ENCODE measurements around the gene SASH1. TPM values are rescaled to one million over a fixed set of nuclear protein-coding genes. Genes with fewer than 3 reads are reported as not detected.

The SASH1 gene
- total and polyA plus RNA-seq, 9 of the 15 experiments (the other 6 are each of a cell fraction or from before 2014, with no cell fraction given), result 0.35 to 3.5 (median 1.6) TPM

DNA sequence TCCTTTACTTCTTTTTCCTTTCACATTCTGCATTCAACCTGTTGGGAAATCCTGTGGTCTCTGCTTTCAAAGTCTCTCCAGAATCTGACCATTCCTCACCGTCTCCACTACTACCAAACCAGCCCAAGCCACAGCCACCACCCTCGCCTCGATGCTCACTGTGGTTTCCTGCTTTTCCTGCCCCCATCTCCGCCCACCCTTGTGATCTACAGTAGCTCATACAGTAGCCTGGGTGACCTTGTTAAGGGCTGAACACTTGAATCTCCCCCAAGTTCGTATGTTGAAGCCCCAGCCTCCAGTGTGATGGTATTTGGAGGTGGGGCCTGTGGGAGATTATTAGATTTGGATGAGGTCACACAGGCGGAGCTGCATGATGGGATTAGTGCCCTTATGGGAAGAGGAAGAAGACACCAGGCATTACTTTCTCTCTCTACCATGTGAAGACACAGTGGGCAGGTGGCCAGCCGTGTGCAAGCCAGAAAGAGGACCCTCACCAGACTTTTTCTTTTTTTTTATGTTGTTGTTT, 215.2 kb downstream of the SASH1 start:
- Histone ChIP-seq H3K9me1 (ENCODE audit: control insufficient read depth, insufficient read depth, low read length) (no peaks in the 10 kb centered on the region), H3K9ac (ENCODE audit: insufficient read depth in 1 of 2, low read depth in 2 of 2, low read length in 2 of 2) (no peak overlapping the region), H3K4me2 (ENCODE audit: insufficient read depth, low read length) (no peak overlapping the region), H3K27me3 (ENCODE audit: control insufficient read depth in 2 of 2, insufficient read depth in 2 of 2, low read length in 2 of 2) (peaks cover 25 to 55% of the 10 kb centered on the region in 2 experiments), H3K36me3 (ENCODE audit: control insufficient read depth, insufficient read depth, low read length) (no peaks in the 10 kb centered on the region), H3K4me3 (no peak overlapping the region), H2AFZ (ENCODE audit: low read depth, low read length) (no peak overlapping the region), H3K79me2 (ENCODE audit: control insufficient read depth, insufficient read depth, low read length) (no peaks in the 10 kb centered on the region), H3K4me1 (replicated peaks in 1 of 2; ENCODE audit: control insufficient read depth in 2 of 2, insufficient read depth in 2 of 2, low read length in 2 of 2) (peaks cover 0 to 6% of the 10 kb centered on the region in 2 experiments; a peak in 3 of 5 replicates), H3K9me3 (replicated peaks; ENCODE audit: control insufficient read depth, insufficient read depth, low read depth, low read length) (no peaks in the 10 kb centered on the region), H4K20me1 (replicated peaks; ENCODE audit: control insufficient read depth, insufficient read depth, low read length) (no peaks in the 10 kb centered on the region; the same call in 1 of the 2 replicates), H3K27ac (ENCODE audit: extremely low read depth, low read depth, low read length) (no peak overlapping the region)
- in situ Hi-C loops (cut with MboI), result loop anchor here (25.0 kb wide), 1 partner anchor 879 kb away; no protein-coding TSS in a partner anchor
- 0% methylated on average over 7 of the region's 7 CpGs for WGBS (ENCODE audit: insufficient coverage, low coverage, missing lambda C conversion rate)
- POLR2A ChIA-PET, result no interaction called here
- TF ChIP-seq NRF1 (conservative IDR thresholded peaks at IDR 0.05 in 1 of 2, IDR thresholded peaks at IDR 0.05 in 1 of 2) (no peak), NCOA2 (IDR thresholded peaks at IDR 0.05; ENCODE audit: partially characterized antibody in 2 of 2) (no peak), MAZ (CRISPR knock-in tag; conservative IDR thresholded peaks at IDR 0.05 in 1 of 2, IDR thresholded peaks at IDR 0.05 in 1 of 2) (no peak)
- ATAC-seq (no peak), FAIRE-seq (no peak), DNase-seq (ENCODE audit: extremely low read depth in 1 of 4, low spot score in 3 of 4) (no peak)
- intact Hi-C loops (cut with micrococcal nuclease), result loop anchor here (2.0 kb wide), 1 partner anchor 391 kb away; no protein-coding TSS in a partner anchor
- BruUV-seq (replicated peaks), result no TSS peak
- CTCF ChIA-PET (ENCODE audit: low intra/inter-chr PET ratio), result no interaction called here
